A673 (cell line): Measurements from ENCODE around the gene BACH1. TPM values are rescaled to one million over a fixed set of nuclear protein-coding genes. Genes with fewer than 3 reads are reported as not detected.

Source experiments
- BruUV-seq: library from RNA; stranded (reverse); fragments of 400-500 nt; replicated peaks from 2 replicates; lab custom pipeline; 2021; lab: Mats Ljungman, UMichigan
- CTCF ChIA-PET: fragments of 300-600 bp; sonication (Branson Sonifier 250); formaldehyde crosslinking; loops from one replicate; lab custom pipeline; 2022; ENCODE audit warnings: antibody characterized with exemption; lab: Charles Lee
- POLR2A ChIA-PET: fragments of 300-600 bp; sonication (Branson Sonifier 250); formaldehyde crosslinking; loops from one replicate; lab custom pipeline; 2022; ENCODE audit warnings: antibody characterized with exemption; ENCODE audit not compliant: low non-redundant PET; lab: Charles Lee
- DNase-seq: peaks from one replicate; pipeline ENCODE4 v3.0.0-alpha.2; 2015; ENCODE audit warnings: low spot score
- H3K27ac ChIP-seq: fragments of 200-600 bp; sonication (generic); 2 replicates; pipeline ENCODE4 v1.5.1; 2016; ENCODE audit warnings: mixed run types, low read depth, mild to moderate bottlenecking, mixed read lengths, antibody characterized with exemption, low read length; ENCODE audit not compliant: poor library complexity, severe bottlenecking
- H3K27me3 ChIP-seq: fragments of 200-600 bp; sonication (generic); replicated peaks from 2 replicates; pipeline ENCODE4 v1.6.1; 2017; ENCODE audit warnings: mixed run types, low read depth, mild to moderate bottlenecking, mixed read lengths, antibody characterized with exemption, low read length; ENCODE audit not compliant: insufficient read depth, poor library complexity
- H3K36me3 ChIP-seq: fragments of 200-600 bp; sonication (generic); 2 replicates; pipeline ENCODE4 v1.6.1; 2016; ENCODE audit warnings: mixed run types, mild to moderate bottlenecking, mixed read lengths, antibody characterized with exemption, low read length; ENCODE audit not compliant: insufficient read depth, poor library complexity, severe bottlenecking
- H3K4me1 ChIP-seq: fragments of 200-600 bp; sonication (generic); 2 replicates; pipeline ENCODE4 v1.6.1; 2017; ENCODE audit warnings: mixed run types, mild to moderate bottlenecking, mixed read lengths, antibody characterized with exemption, low read length; ENCODE audit not compliant: insufficient read depth, poor library complexity, severe bottlenecking
- H3K4me3 ChIP-seq: fragments of 200-600 bp; sonication (generic); 2 replicates; pipeline ENCODE4 v1.5.1; 2016; ENCODE audit warnings: low read depth, mixed run types, mild to moderate bottlenecking, mixed read lengths, low read length; ENCODE audit not compliant: poor library complexity, severe bottlenecking
- H3K9me3 ChIP-seq: fragments of 200-600 bp; sonication (generic); 2 replicates; pipeline ENCODE4 v1.6.1; 2016; ENCODE audit warnings: mixed run types, low read depth, mild to moderate bottlenecking, mixed read lengths, antibody characterized with exemption, low read length; ENCODE audit not compliant: poor library complexity, severe bottlenecking
- CTCF ChIP-seq: fragments of 300-800, 200-600 bp; sonication (generic); conservative IDR thresholded peaks from 2 replicates; pipeline ENCODE4 v1.5.1; 2017; ENCODE audit warnings: low read depth, mild to moderate bottlenecking, antibody characterized with exemption, low read length, moderate library complexity, mixed read lengths
- EZH2 ChIP-seq: fragments of 200-600 bp; sonication (generic); IDR thresholded peaks from 2 replicates; pipeline ENCODE4 v1.6.1; 2017; ENCODE audit warnings: borderline replicate concordance, low read depth, mild to moderate bottlenecking, mixed read lengths, antibody characterized with exemption, low read length; ENCODE audit not compliant: poor library complexity, severe bottlenecking
- intact Hi-C: fragments of 100-400 bp; cut with micrococcal nuclease; formaldehyde crosslinking; loops from one replicate; pipeline ENCODE4 v1.10.0; 2022; ENCODE audit not compliant: unreplicated experiment
- total RNA-seq: library from RNA; stranded (reverse); gene quantifications from 2 replicates; pipeline ENCODE4 v1.2.3, GENCODE V29; 2021

The BACH1 gene
- total RNA-seq, 1 experiment from 2014 or later = 103 TPM

GRCh38 chr21:29338256-29338655 is 39.5 kb downstream of the BACH1 start:
- POLR2A ChIA-PET = no interaction called here
- no TSS peak for BruUV-seq
- CTCF ChIA-PET = no interaction called here
- TF ChIP-seq CTCF (no peak), EZH2 (no peak)
- Histone ChIP-seq H3K27me3 (no peaks in the 10 kb centered on the region), H3K9me3 (no peaks in the 10 kb centered on the region), H3K4me1 (peaks cover 38% of the 10 kb centered on the region), H3K4me3 (no peak overlapping the region), H3K27ac (no peak overlapping the region), H3K36me3 (peaks cover 13% of the 10 kb centered on the region)
- DNase-seq = no peak
- intact Hi-C loops = no loop called here

- ChIA-PET CTCF (no interaction called here), POLR2A (no interaction called here)
- Histone ChIP-seq H3K27me3 (no peaks in the 10 kb centered on the region), H3K9me3 (no peaks in the 10 kb centered on the region), H3K4me3 (no peak overlapping the region), H3K27ac (peak overlapping the region; percentile 26), H3K4me1 (peaks cover 43% of the 10 kb centered on the region), H3K36me3 (peaks cover 16% of the 10 kb centered on the region)
- no TSS peak for BruUV-seq
- intact Hi-C loops = loop anchor here (10.0 kb wide), 1 partner anchor 245 kb away; no protein-coding TSS in a partner anchor
- no peak for DNase-seq
- no peak for TF ChIP-seq EZH2
- no peak for TF ChIP-seq CTCF
Observed at GRCh38 chr21:29340228-29340627, 41.5 kb downstream of the BACH1 start.

- TF ChIP-seq EZH2 = no peak
- no peak for TF ChIP-seq CTCF
- intact Hi-C loops = loop anchor here (10.0 kb wide), 1 partner anchor 248 kb away; no protein-coding TSS in a partner anchor
- peak; percentile 83 for DNase-seq
- Histone ChIP-seq H3K4me3 (peak overlapping the region; percentile 11), H3K27me3 (no peaks in the 10 kb centered on the region), H3K9me3 (no peaks in the 10 kb centered on the region), H3K36me3 (peaks cover 6% of the 10 kb centered on the region), H3K4me1 (peaks cover 47% of the 10 kb centered on the region), H3K27ac (peak overlapping the region; percentile 74)
- TSS peak; percentile 91 for BruUV-seq
- ChIA-PET CTCF (no interaction called here), POLR2A (interaction anchor here (0.6 kb wide), 1 partner anchor 36 kb away, joined by 3 read pairs; no protein-coding TSS in a partner anchor)
Observed at GRCh38 chr21:29342363-29342957, 43.7 kb downstream of the BACH1 start.
